Effector memory CD8-positive, alpha-beta T cell (primary cell): ENCODE measurements around the gene BRSK2.

Experiments
- ATAC-seq: fragments of 150-1000 bp; cut with Tn5 transposase; replicated peaks from 2 replicates; pipeline ENCODE4 v1.10.0; 2021; ENCODE audit warnings: mild to moderate bottlenecking, moderate library complexity
- DNase-seq, 3 experiments: peaks; one replicate each; pipeline ENCODE4 v3.0.0; 2021
- H3K27ac Mint-ChIP-seq, 2 donors: one replicate each; pipeline ENCODE4 v1.8.0; 2022; ENCODE audit warnings: mild to moderate bottlenecking in 2 of 2, mixed read lengths in 2 of 2, moderate library complexity in 2 of 2
- H3K27me3 Mint-ChIP-seq, 2 donors: one replicate each; pipeline ENCODE4 v1.8.0; 2022; ENCODE audit warnings: mixed read lengths in 2 of 2
- H3K36me3 Mint-ChIP-seq: one replicate; pipeline ENCODE4 v1.8.0; 2022; ENCODE audit warnings: mild to moderate bottlenecking, moderate library complexity, mixed read lengths; ENCODE audit not compliant: insufficient read depth
- H3K4me1 Mint-ChIP-seq, 2 donors: one replicate each; pipeline ENCODE4 v1.8.0; 2022; ENCODE audit warnings: low read depth in 2 of 2, mixed read lengths in 2 of 2
- H3K4me3 Mint-ChIP-seq, 2 donors: one replicate each; pipeline ENCODE4 v1.8.0; 2022; ENCODE audit warnings: mild to moderate bottlenecking in 2 of 2, mixed read lengths in 2 of 2, moderate library complexity in 2 of 2
- H3K9me3 Mint-ChIP-seq, 2 donors: one replicate each; pipeline ENCODE4 v1.8.0; 2022; ENCODE audit warnings: mixed read lengths in 2 of 2

Gene BRSK2

DNA sequence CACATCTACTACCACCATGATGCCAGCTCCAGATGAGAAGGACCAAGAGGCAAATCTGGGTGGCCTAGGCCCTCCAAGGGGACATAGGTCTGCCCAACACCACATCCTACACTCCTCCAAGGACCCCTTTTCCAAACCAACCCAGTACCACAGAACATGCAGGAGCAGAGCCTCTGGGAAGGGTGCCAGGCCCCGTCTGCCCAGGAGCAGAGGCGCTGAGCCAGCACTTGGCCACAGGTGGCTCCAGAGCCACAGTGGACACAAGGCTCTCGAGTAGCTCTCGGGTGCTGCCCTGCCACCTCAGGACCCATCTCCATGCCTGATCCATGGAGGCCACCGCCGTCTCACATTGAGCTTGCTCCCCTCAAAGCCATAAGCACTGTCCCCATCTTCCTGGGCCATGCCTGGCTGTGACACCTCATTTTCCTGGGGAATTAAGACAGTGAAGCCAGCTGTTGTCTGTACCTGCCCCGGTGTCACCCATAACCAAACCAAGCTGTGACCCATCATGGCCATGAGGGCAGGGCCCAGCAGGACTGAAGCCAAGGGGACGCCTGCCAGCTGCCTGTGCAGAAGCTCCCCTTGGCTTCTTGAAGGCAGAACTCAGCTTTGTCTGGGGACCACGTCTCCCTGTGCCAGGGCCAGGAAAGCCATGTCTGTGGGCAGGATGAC lies 89.4 kb downstream of the BRSK2 start:
- H3K36me3 Mint-ChIP-seq, result peaks cover 33% of the 10 kb centered on the region
- peaks cover 8% of the 10 kb centered on the region in 2 donors for H3K4me1 Mint-ChIP-seq
- no peak overlapping the region for H3K4me3 Mint-ChIP-seq
- DNase-seq (no peak), ATAC-seq (no peak)
- H3K27me3 Mint-ChIP-seq, result no peaks in the 10 kb centered on the region
- H3K9me3 Mint-ChIP-seq, result no peaks in the 10 kb centered on the region
- peak overlapping the region in 1 of 2 donors; percentile 54 for H3K27ac Mint-ChIP-seq

GRCh38 chr11:1479678-1480118 lies 90.0 kb downstream of the BRSK2 start:
- H3K36me3 Mint-ChIP-seq, result peaks cover 35% of the 10 kb centered on the region
- no peaks in the 10 kb centered on the region for H3K27me3 Mint-ChIP-seq

GRCh38 chr11:1480191-1480554 lies 90.4 kb downstream of the BRSK2 start:
- ATAC-seq, result no peak

More at GRCh38 chr11:1479678-1480118, 90.0 kb downstream of the BRSK2 start:
- H3K4me3 Mint-ChIP-seq, result no peak overlapping the region
- H3K27ac Mint-ChIP-seq, result no peak overlapping the region
- no peaks in the 10 kb centered on the region for H3K9me3 Mint-ChIP-seq
- no peak for ATAC-seq
- H3K4me1 Mint-ChIP-seq, result peaks cover 8% of the 10 kb centered on the region in 2 donors
- DNase-seq, result no peak

GRCh38 chr11:1480555-1481482 lies 91.1 kb downstream of the BRSK2 start:
- Mint-ChIP-seq H3K36me3 (peaks cover 37% of the 10 kb centered on the region), H3K27me3 (no peaks in the 10 kb centered on the region), H3K4me1 (peaks cover 15 to 17% of the 10 kb centered on the region in 2 donors), H3K9me3 (no peaks in the 10 kb centered on the region), H3K27ac (no peak overlapping the region), H3K4me3 (no peak overlapping the region)
- DNase-seq (no peak), ATAC-seq (no peak)

More at GRCh38 chr11:1480191-1480554, 90.4 kb downstream of the BRSK2 start:
- H3K9me3 Mint-ChIP-seq, result no peaks in the 10 kb centered on the region
- DNase-seq, result no peak
- no peak overlapping the region for H3K27ac Mint-ChIP-seq
- peaks cover 38% of the 10 kb centered on the region for H3K36me3 Mint-ChIP-seq
- H3K4me1 Mint-ChIP-seq, result peaks cover 10 to 11% of the 10 kb centered on the region in 2 donors
- H3K4me3 Mint-ChIP-seq, result no peak overlapping the region
- no peaks in the 10 kb centered on the region for H3K27me3 Mint-ChIP-seq

DNA sequence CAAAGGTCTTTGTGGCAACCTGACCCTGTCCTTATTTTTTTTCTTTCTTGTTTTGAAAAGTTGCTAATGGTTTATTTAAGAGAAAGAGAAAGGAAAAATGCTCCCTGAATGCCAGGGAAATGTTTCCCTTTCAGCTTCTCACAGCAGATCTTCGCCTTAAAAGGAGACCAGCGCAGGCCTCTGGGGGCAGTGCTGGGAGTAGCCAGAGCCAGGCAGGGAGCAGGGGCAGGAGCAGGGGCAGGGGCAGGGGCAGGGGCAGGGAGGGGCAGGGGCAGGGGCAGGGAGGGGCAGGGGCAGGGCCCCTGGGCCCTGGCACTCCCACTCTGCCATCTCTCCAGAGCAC lies 91.7 kb downstream of the BRSK2 start:
- no peak for DNase-seq
- H3K4me1 Mint-ChIP-seq, result peaks cover 16 to 17% of the 10 kb centered on the region in 2 donors
- H3K4me3 Mint-ChIP-seq, result no peak overlapping the region
- H3K9me3 Mint-ChIP-seq, result no peaks in the 10 kb centered on the region
- no peak overlapping the region for H3K27ac Mint-ChIP-seq
- no peak for ATAC-seq
- no peaks in the 10 kb centered on the region for H3K27me3 Mint-ChIP-seq
- H3K36me3 Mint-ChIP-seq, result peaks cover 34% of the 10 kb centered on the region

DNA sequence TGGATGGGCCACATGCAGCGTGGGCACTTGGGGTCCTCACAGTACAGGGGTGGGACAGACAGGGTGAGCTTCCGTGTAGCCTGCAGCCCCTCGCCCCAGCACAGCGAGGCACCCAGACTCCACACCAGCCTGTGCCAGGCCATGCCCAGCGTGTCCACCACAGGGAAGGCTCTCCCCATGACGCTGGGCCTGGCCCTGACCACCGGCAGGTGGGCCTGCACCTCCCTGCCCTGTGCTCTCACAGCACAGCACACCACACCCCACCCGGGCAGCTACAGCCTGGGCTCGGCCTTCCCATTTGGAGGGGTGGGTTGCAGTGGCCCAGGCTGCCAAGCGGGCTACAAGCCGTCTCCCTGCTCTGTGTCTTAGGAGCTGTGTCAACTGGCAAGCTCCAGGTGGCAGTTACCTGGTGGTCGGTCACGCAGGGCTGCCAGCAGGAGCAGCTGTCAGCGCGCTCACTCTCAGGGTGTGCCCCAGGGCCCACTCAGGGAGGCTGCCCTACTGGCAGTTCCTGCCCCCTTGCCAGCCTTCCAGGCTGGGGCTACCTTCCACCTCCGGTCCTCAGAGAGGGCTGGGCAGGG lies 92.2 kb downstream of the BRSK2 start:
- Mint-ChIP-seq H3K4me3 (no peak overlapping the region), H3K27ac (peak overlapping the region in 1 of 2 donors; percentile 46), H3K36me3 (peaks cover 32% of the 10 kb centered on the region), H3K9me3 (no peaks in the 10 kb centered on the region), H3K4me1 (peaks cover 16 to 17% of the 10 kb centered on the region in 2 donors), H3K27me3 (no peaks in the 10 kb centered on the region)
- no peak for DNase-seq
- no peak for ATAC-seq

GRCh38 chr11:1482581-1483444 lies 93.1 kb downstream of the BRSK2 start:
- Mint-ChIP-seq H3K36me3 (peaks cover 33% of the 10 kb centered on the region), H3K4me1 (peaks cover 22 to 24% of the 10 kb centered on the region in 2 donors), H3K27ac (peak overlapping the region in 1 of 2 donors; percentile 87), H3K9me3 (no peaks in the 10 kb centered on the region), H3K4me3 (no peak overlapping the region), H3K27me3 (no peaks in the 10 kb centered on the region)
- DNase-seq (no peak), ATAC-seq (no peak)

GRCh38 chr11:1483445-1483961 lies 93.8 kb downstream of the BRSK2 start:
- Mint-ChIP-seq H3K36me3 (peaks cover 28% of the 10 kb centered on the region), H3K4me3 (no peak overlapping the region), H3K27ac (peak overlapping the region in 1 of 2 donors; percentile 87), H3K27me3 (no peaks in the 10 kb centered on the region), H3K4me1 (peaks cover 27 to 31% of the 10 kb centered on the region in 2 donors), H3K9me3 (no peaks in the 10 kb centered on the region)
- DNase-seq, result no peak
- no peak for ATAC-seq

DNA sequence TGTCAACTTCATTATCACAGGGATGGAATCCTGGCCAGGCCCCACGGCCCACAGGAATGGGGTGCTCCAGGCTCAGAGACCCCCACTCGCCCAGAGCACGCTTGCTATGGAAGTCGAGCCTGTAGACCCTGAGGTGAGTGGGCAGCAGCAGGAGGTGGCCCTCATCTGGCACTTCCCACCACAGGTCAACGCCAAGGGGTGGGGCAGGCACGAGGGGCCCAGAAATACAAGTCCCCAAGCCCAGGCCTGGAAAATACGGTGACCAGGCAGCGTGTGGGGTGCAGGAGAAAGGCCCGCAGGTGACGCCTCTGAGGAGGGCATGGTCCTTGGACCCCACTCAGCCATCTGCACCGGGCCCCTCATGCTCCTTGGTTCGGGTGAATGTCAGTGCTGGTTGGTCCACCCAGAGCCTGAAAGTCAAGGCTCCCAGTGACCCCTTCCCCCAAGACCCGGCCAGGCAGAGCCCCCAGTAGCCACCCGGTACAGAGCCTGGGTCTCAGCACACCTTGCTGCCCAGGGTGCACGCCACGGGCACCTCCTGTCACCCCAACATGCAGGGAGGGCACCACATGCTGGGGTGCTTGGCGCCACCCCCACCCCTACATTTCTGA lies 94.4 kb downstream of the BRSK2 start:
- H3K27me3 Mint-ChIP-seq, result no peaks in the 10 kb centered on the region
- peaks cover 23% of the 10 kb centered on the region for H3K36me3 Mint-ChIP-seq
- H3K4me3 Mint-ChIP-seq, result no peak overlapping the region
- DNase-seq (no peak), ATAC-seq (no peak)
- H3K4me1 Mint-ChIP-seq, result peaks cover 27 to 36% of the 10 kb centered on the region in 2 donors
- H3K27ac Mint-ChIP-seq, result peak overlapping the region in 1 of 2 donors; percentile 87
- no peaks in the 10 kb centered on the region for H3K9me3 Mint-ChIP-seq

DNA sequence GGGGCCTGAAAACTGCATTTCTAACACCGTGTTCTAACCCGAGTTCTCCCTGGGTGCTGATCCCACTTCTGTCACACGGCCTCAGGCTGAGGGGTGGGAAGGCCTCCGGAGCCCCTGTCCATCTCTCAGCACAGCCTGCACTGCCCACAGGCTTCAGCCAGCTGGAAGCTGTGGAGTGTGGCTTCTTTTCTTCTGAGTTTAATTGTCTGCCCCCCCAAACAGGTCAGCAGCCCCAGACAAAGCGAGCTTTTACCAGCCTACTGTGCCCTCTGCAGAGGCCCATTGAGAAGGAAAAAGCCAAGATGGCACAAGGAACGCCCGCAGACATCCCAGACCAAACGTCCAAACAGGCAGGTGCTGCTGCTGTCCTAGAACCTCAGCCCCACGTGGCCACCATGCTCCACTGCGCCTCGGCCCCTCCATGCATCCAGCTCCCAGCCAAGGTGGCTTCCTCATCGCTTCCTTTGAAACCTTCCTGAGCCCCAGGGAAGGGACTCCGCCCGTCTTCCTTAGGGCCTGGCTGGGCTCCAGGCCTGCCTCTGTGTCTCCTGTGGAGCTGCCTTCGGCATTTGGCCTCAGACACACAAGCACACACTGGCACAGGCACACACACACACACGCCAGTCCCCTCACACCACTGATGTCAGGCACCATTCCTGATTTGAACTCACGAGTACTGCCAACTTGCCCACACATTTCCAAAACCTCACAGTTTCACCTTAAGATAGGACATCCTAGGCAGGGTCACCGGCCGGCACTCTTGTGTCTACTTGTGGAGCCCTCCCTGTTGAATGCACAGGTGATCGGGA lies 95.2 kb downstream of the BRSK2 start:
- Mint-ChIP-seq H3K36me3 (peaks cover 22% of the 10 kb centered on the region), H3K4me3 (no peak overlapping the region), H3K27me3 (no peaks in the 10 kb centered on the region), H3K4me1 (peaks cover 30 to 43% of the 10 kb centered on the region in 2 donors), H3K9me3 (no peaks in the 10 kb centered on the region), H3K27ac (peak overlapping the region; percentile 85 to 86)
- no peak for DNase-seq
- no peak for ATAC-seq

DNA sequence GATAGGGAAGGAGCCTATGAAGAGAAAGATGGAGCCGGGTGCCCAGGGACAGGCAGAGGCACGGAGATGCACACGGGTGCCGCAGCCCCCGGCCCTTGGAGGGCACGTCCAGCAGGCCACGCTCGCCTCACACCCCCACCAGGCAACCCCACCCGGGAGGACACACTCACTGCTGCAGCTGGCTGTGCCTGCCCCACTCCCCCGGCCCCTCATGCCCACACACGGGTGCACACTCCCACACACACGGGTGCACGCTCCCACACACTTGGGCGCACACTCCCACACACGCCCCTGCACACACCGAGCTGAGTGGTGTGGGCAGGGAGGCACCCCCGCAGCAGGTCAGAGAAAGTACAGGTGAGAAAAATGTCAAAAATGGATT lies 95.8 kb downstream of the BRSK2 start:
- Mint-ChIP-seq H3K4me3 (peak overlapping the region in 1 of 2 donors; percentile 47), H3K9me3 (no peaks in the 10 kb centered on the region), H3K4me1 (peaks cover 26 to 43% of the 10 kb centered on the region in 2 donors), H3K36me3 (peaks cover 18% of the 10 kb centered on the region), H3K27me3 (no peaks in the 10 kb centered on the region), H3K27ac (peak overlapping the region; percentile 85 to 86)
- ATAC-seq, result no peak
- no peak for DNase-seq
